Measurements from ENCODE around the gene LCE3D.
A peak's percentile ranks its signal among the peaks of the same experiment; 100 is the strongest.
"Not testable (repeated sequence)": the region's sequence is repeated elsewhere in the genome, so short reads cannot be mapped to it uniquely, and the experiment has no call there.

LCE3D gene

GRCh38 chr1:152580433-152580832 is at the start of gene LCE3D:
Gene LCE3D, minus strand, starts transcription at chr1:152580516. Its CDS starts 580 bp downstream, at chr1:152579936.
- DNase-seq, result no peak

GRCh38 chr1:152626744-152627143 is 46.4 kb upstream of the LCE3D start:
- DNase-seq, result no peak

GRCh38 chr1:152623203-152623844 is 43.0 kb upstream of the LCE3D start:
- DNase-seq, result peak; percentile 13 to 24

GRCh38 chr1:152622803-152623202 is 42.5 kb upstream of the LCE3D start, which contains the start of gene LCE3A:
Gene LCE3A, minus strand, starts transcription at chr1:152623103. Its CDS starts 0 bp downstream, at chr1:152623103.
- no peak for DNase-seq

- no peak for DNase-seq
Observed at GRCh38 chr1:152621993-152622392, 41.7 kb upstream of the LCE3D start.

- DNase-seq, result no peak
Observed at GRCh38 chr1:152613511-152613910, 33.2 kb upstream of the LCE3D start, which contains the start of gene LCE3B. Gene LCE3B, plus strand, starts transcription at chr1:152613811. Its CDS starts 0 bp downstream, at chr1:152613811.

GRCh38 chr1:152599934-152600333 is 19.6 kb upstream of the LCE3D start, which contains the start of gene LCE3C:
Gene LCE3C, plus strand, starts transcription at chr1:152600234. Its CDS starts 498 bp downstream, at chr1:152600732.
- DNase-seq, result no peak

- DNase-seq, result no peak
Observed at GRCh38 chr1:152596986-152597385, 16.7 kb upstream of the LCE3D start.

- no peak for DNase-seq
Observed at GRCh38 chr1:152585586-152585985, 5.3 kb upstream of the LCE3D start.

- no peak for DNase-seq
Observed at GRCh38 chr1:152582647-152583046, 2.3 kb upstream of the LCE3D start.

- DNase-seq, result not testable (repeated sequence)
Observed at GRCh38 chr1:152579526-152579925, 790 bp downstream of the LCE3D start.

- no peak for DNase-seq
Observed at GRCh38 chr1:152577168-152577567, 3.1 kb downstream of the LCE3D start.

- no peak for DNase-seq
Observed at GRCh38 chr1:152566681-152567080, 13.6 kb downstream of the LCE3D start, which contains the start of gene LCE3E. Gene LCE3E, minus strand, starts transcription at chr1:152566780. Its CDS starts 572 bp downstream, at chr1:152566208.

- DNase-seq, result no peak
Observed at GRCh38 chr1:152565535-152566215, 14.6 kb downstream of the LCE3D start.

GRCh38 chr1:152565115-152565514 is 15.2 kb downstream of the LCE3D start:
- no peak for DNase-seq

- not testable (repeated sequence) for DNase-seq
Observed at GRCh38 chr1:152548358-152548757, 32.0 kb downstream of the LCE3D start.

GRCh38 chr1:152546704-152547103 is 33.6 kb downstream of the LCE3D start:
- DNase-seq, result no peak

GRCh38 chr1:152543820-152544219 is 36.5 kb downstream of the LCE3D start:
- DNase-seq, result no peak

- DNase-seq, result no peak
Observed at GRCh38 chr1:152539901-152540300, 40.4 kb downstream of the LCE3D start.

- DNase-seq, result no peak
Observed at GRCh38 chr1:152537496-152537895, 42.8 kb downstream of the LCE3D start.

- DNase-seq, result no peak
Observed at GRCh38 chr1:152535774-152536173, 44.5 kb downstream of the LCE3D start.

GRCh38 chr1:152533327-152533938 is 46.9 kb downstream of the LCE3D start:
- DNase-seq, result peak; percentile 39 to 50
